H1 (cell line): ENCODE measurements around the gene VAT1L. TPM values are rescaled to one million over a fixed set of nuclear protein-coding genes. Genes with fewer than 3 reads are reported as not detected.

Experiments
- CTCF ChIA-PET: fragments of 300-600 bp; sonication (Branson Sonifier 250); formaldehyde crosslinking; loops from one replicate; lab custom pipeline; 2021; ENCODE audit not compliant: partially characterized antibody; lab: Charles Lee
- POLR2A ChIA-PET: fragments of 300-600 bp; sonication (Branson Sonifier 250); formaldehyde crosslinking; loops from one replicate; lab custom pipeline; 2021; ENCODE audit warnings: inconsistent platforms; ENCODE audit not compliant: partially characterized antibody; lab: Charles Lee
- DNase-seq, 2 experiments: peaks; one replicate each; pipeline versions ENCODE4 v3.0.0 to v3.0.0-alpha.2; 2010 to 2022; ENCODE audit warnings: low spot score in 2 of 2, low read depth in 1 of 2, mixed read lengths in 1 of 2
- FAIRE-seq: peaks from 2 replicates; lab custom pipeline; 2011; peaks lifted over from hg19 to GRCh38; lab: Jason Lieb, UNC
- H2AFZ ChIP-seq: 2 replicates; pipeline ENCODE4 v1.8.1; 2012; ENCODE audit warnings: low read length, inconsistent platforms
- H2AK5ac ChIP-seq: 2 replicates; pipeline ENCODE4 v1.6.1; 2013; ENCODE audit warnings: low read depth, low read length
- H2BK120ac ChIP-seq: replicated peaks from 2 replicates; pipeline ENCODE3; 2013; ENCODE audit warnings: low read depth, low read length, inconsistent platforms
- H2BK12ac ChIP-seq: 2 replicates; pipeline ENCODE4 v1.6.1; 2013; ENCODE audit warnings: low read depth, low read length
- H2BK15ac ChIP-seq: 2 replicates; pipeline ENCODE4 v1.6.1; 2013; ENCODE audit warnings: low read length
- H2BK20ac ChIP-seq: 2 replicates; pipeline ENCODE4 v1.6.1; 2013; ENCODE audit warnings: low read length
- H2BK5ac ChIP-seq: 2 replicates; pipeline ENCODE4 v1.6.1; 2013; ENCODE audit warnings: low read depth, low read length
- H3K14ac ChIP-seq: 2 replicates; pipeline ENCODE4 v1.6.1; 2013; ENCODE audit warnings: inconsistent platforms; ENCODE audit not compliant: insufficient read length
- H3K18ac ChIP-seq: 2 replicates; pipeline ENCODE4 v1.6.1; 2013; ENCODE audit warnings: low read length; ENCODE audit errors: extremely low read depth
- H3K23ac ChIP-seq: 2 replicates; pipeline ENCODE4 v1.6.1; 2013; ENCODE audit warnings: inconsistent platforms; ENCODE audit not compliant: insufficient read length
- H3K23me2 ChIP-seq: 2 replicates; pipeline ENCODE4 v1.6.1; 2013; ENCODE audit warnings: low read depth, low read length
- H3K27ac ChIP-seq: 2 replicates; pipeline ENCODE4 v1.6.1; 2011; ENCODE audit warnings: low read depth, low read length, inconsistent platforms
- H3K27me3 ChIP-seq, 4 experiments: replicated peaks in 1 of 4; 1 replicate in 1 of 4; 2 replicates in 3 of 4; pipeline versions ENCODE4 v1.6.1 to v1.8.1; 2011 to 2013; ENCODE audit warnings: low read length in 3 of 4, mild to moderate bottlenecking in 3 of 4, inconsistent platforms in 2 of 4, mixed read lengths in 2 of 4, moderate library complexity in 1 of 4; ENCODE audit not compliant: control insufficient read depth in 3 of 4, insufficient read depth in 3 of 4; ENCODE audit errors: extremely low read depth in 1 of 4
- H3K36me3 ChIP-seq, 4 experiments: 2 replicates each; pipeline versions ENCODE4 v1.6.1 to v1.8.1; 2011 to 2013; ENCODE audit warnings: mild to moderate bottlenecking in 4 of 4, low read length in 3 of 4, moderate library complexity in 2 of 4, control low read depth in 1 of 4, inconsistent platforms in 1 of 4; ENCODE audit not compliant: insufficient read depth in 4 of 4, control insufficient read depth in 2 of 4
- H3K4ac ChIP-seq: replicated peaks from 2 replicates; pipeline ENCODE3; 2013; ENCODE audit warnings: low read length, low read depth, mixed read lengths, inconsistent platforms; ENCODE audit not compliant: insufficient read length
- H3K4me1 ChIP-seq, 4 experiments: replicated peaks in 1 of 4; 1 replicate in 1 of 4; 2 replicates in 3 of 4; pipeline versions ENCODE4 v1.6.1 to v1.8.1; 2011 to 2013; ENCODE audit warnings: low read length in 3 of 4, inconsistent platforms in 2 of 4, mixed read lengths in 1 of 4; ENCODE audit not compliant: insufficient read depth in 4 of 4, control insufficient read depth in 3 of 4
- H3K4me2 ChIP-seq, 2 experiments: 2 replicates each; pipeline versions ENCODE4 v1.6.1 to v1.8.1; 2011 to 2013; ENCODE audit warnings: low read depth in 2 of 2, low read length in 2 of 2, control low read depth in 1 of 2, inconsistent platforms in 1 of 2, mild to moderate bottlenecking in 1 of 2; ENCODE audit not compliant: insufficient read depth in 1 of 2
- H3K4me3 ChIP-seq, 4 experiments: fragments of 200-600, 300-600 bp in 1 of 4; sonication (generic), shearing (Covaris generic), sonication (Bioruptor Twin) in 1 of 4; 2 replicates each; pipeline versions ENCODE4 v1.5.1 to v1.8.1; 2011 to 2016; ENCODE audit warnings: low read length in 4 of 4, low read depth in 3 of 4, control low read depth in 2 of 4, inconsistent platforms in 2 of 4, mild to moderate bottlenecking in 2 of 4, mixed read lengths in 1 of 4, moderate library complexity in 1 of 4; ENCODE audit not compliant: insufficient read depth in 2 of 4; ENCODE audit errors: extremely low read depth in 1 of 4
- H3K56ac ChIP-seq: replicated peaks from 2 replicates; pipeline ENCODE3; 2013; ENCODE audit warnings: low read depth, mild to moderate bottlenecking, mixed read lengths, low read length, inconsistent platforms; ENCODE audit not compliant: insufficient read length
- H3K79me1 ChIP-seq: 2 replicates; pipeline ENCODE4 v1.6.1; 2013; ENCODE audit warnings: low read depth, low read length, control low read depth
- H3K79me2 ChIP-seq, 2 experiments: 2 replicates each; pipeline versions ENCODE4 v1.6.1 to v1.8.1; 2012 to 2013; ENCODE audit warnings: low read length in 2 of 2, mild to moderate bottlenecking in 2 of 2, inconsistent platforms in 1 of 2; ENCODE audit not compliant: insufficient read depth in 2 of 2, control insufficient read depth in 1 of 2
- H3K9ac ChIP-seq, 4 experiments: replicated peaks in 1 of 4; 1 replicate in 1 of 4; 2 replicates in 3 of 4; pipeline versions ENCODE4 v1.6.1 to v1.8.1; 2011 to 2013; ENCODE audit warnings: low read depth in 3 of 4, low read length in 3 of 4, control low read depth in 2 of 4, mild to moderate bottlenecking in 2 of 4, moderate library complexity in 2 of 4, inconsistent platforms in 1 of 4; ENCODE audit errors: extremely low read depth in 1 of 4
- H3K9me3 ChIP-seq, 2 experiments: 2 replicates each; pipeline versions ENCODE4 v1.6.1 to v1.8.1; 2012 to 2013; ENCODE audit warnings: mild to moderate bottlenecking in 2 of 2, moderate library complexity in 2 of 2, control low read depth in 1 of 2, inconsistent platforms in 1 of 2, low read depth in 1 of 2, low read length in 1 of 2, mixed read lengths in 1 of 2; ENCODE audit not compliant: insufficient read depth in 2 of 2
- H4K20me1 ChIP-seq, 2 experiments: replicated peaks in 1 of 2; 2 replicates each; pipeline versions ENCODE3 to v1.8.1; 2011 to 2013; ENCODE audit warnings: inconsistent platforms in 2 of 2, low read length in 2 of 2, mild to moderate bottlenecking in 1 of 2; ENCODE audit not compliant: insufficient read depth in 2 of 2, control insufficient read depth in 1 of 2
- H4K5ac ChIP-seq: 2 replicates; pipeline ENCODE4 v1.6.1; 2013; ENCODE audit warnings: low read length, low read depth, mixed read lengths, inconsistent platforms; ENCODE audit not compliant: insufficient read length
- H4K8ac ChIP-seq: 2 replicates; pipeline ENCODE4 v1.8.0; 2013; ENCODE audit warnings: mild to moderate bottlenecking, moderate library complexity, low read length, inconsistent platforms; ENCODE audit not compliant: insufficient read depth; ENCODE audit errors: extremely low read depth
- H4K91ac ChIP-seq: replicated peaks from 2 replicates; pipeline ENCODE3; 2013; ENCODE audit warnings: low read length, mixed read lengths, inconsistent platforms; ENCODE audit not compliant: insufficient read length
- BRCA1 ChIP-seq: IDR thresholded peaks from 2 replicates; pipeline ENCODE4 v1.6.1; 2012; ENCODE audit warnings: low read depth, low read length, improper control_type of control experiment
- EGR1 ChIP-seq: IDR thresholded peaks from 2 replicates; pipeline ENCODE4 v1.6.1; 2011; ENCODE audit warnings: low read depth, low read length, borderline replicate concordance
- FOSL1 ChIP-seq: IDR thresholded peaks from 2 replicates; pipeline ENCODE4 v1.6.1; 2011; ENCODE audit warnings: mild to moderate bottlenecking, low read depth, low read length, moderate library complexity; ENCODE audit not compliant: insufficient read depth
- MAFK ChIP-seq: IDR thresholded peaks from 2 replicates; pipeline ENCODE4 v1.6.1; 2012; ENCODE audit warnings: low read depth, mild to moderate bottlenecking, improper control_type of control experiment, low read length
- NRF1 ChIP-seq: IDR thresholded peaks from 2 replicates; pipeline ENCODE4 v1.6.1; 2011; ENCODE audit warnings: mild to moderate bottlenecking, low read depth, low read length, improper control_type of control experiment
- WGBS, 2 experiments: shearing (Covaris generic) in 1 of 2; methylation state at CpG; one replicate each; pipeline versions ENCODE4 v1.1.6 to v1.1.7; 2013 to 2015; ENCODE audit warnings: low lambda C conversion rate in 2 of 2, mixed read lengths in 2 of 2, inconsistent platforms in 1 of 2, low coverage in 1 of 2, missing lambda C conversion rate in 1 of 2; ENCODE audit not compliant: insufficient replicate concordance in 2 of 2, insufficient coverage in 1 of 2, insufficient read length in 1 of 2; ENCODE audit errors: extremely low coverage in 1 of 2, missing lambda C conversion rate in 1 of 2; 5-methylcytosine and 5-hydroxymethylcytosine counted together
- polyA plus RNA-seq, 7 experiments: library from polyadenylated mRNA; depleted of rRNA in 3 of 7; stranded (reverse) in 5 of 7; unstranded in 2 of 7; fragments of >200 nt in 5 of 7; fragments of 200-250 nt in 2 of 7; gene quantifications; 1 replicate in 5 of 7; 2 replicates in 1 of 7; 4 replicates in 1 of 7; pipeline versions ENCODE4 v1.2.1 to v1.2.3, GENCODE V29; 2011 to 2013; ENCODE audit warnings: missing spikeins in 2 of 7, mixed read lengths in 2 of 7
- total RNA-seq: library from RNA; stranded (reverse); fragmentation: NEBNext Ultra II Directional; extraction: Animal tissue kit (Norgen Biotek cat#: 25700); gene quantifications from 2 replicates; pipeline ENCODE4 v1.2.1, GENCODE V29; 2021

VAT1L gene
- total and polyA plus RNA-seq, 2 of the 8 experiments (the other 6 are each of a cell fraction or from before 2014, with no cell fraction given): 46.3 to 48.2 TPM

- Histone ChIP-seq H3K4ac (no peak overlapping the region), H3K79me2 (no peaks in the 10 kb centered on the region), H4K5ac (no peak overlapping the region), H2AK5ac (no peak overlapping the region), H3K79me1 (no peaks in the 10 kb centered on the region), H3K4me2 (no peak overlapping the region), H3K56ac (no peak overlapping the region), H2BK120ac (no peak overlapping the region), H3K9ac (no peak overlapping the region), H4K20me1 (peaks cover 0 to 1% of the 10 kb centered on the region in 2 experiments), H2BK12ac (no peak overlapping the region), H3K14ac (no peak overlapping the region), H3K27me3 (no peaks in the 10 kb centered on the region), H2BK15ac (no peak overlapping the region)
- no peak for DNase-seq
- CTCF ChIA-PET: interaction anchor here (0.5 to 2.6 kb wide), 6 partner anchors 11 to 124 kb away, joined by 3 to 8 read pairs (median 3); partner anchors contain the start of gene CLEC3A
- WGBS, 2 experiments: 85% methylated on average over 4 of the region's 4 CpGs; no CpG with 5 or more reads in 1 of the 2 experiments
- TF ChIP-seq NRF1 (no peak), BRCA1 (no peak), FOSL1 (no peak), EGR1 (no peak), MAFK (no peak)
- TF ChIP-seq, all 59 proteins: peak for 0
- Histone ChIP-seq H2BK20ac (no peak overlapping the region), H3K27ac (no peak overlapping the region), H3K36me3 (no peaks in the 10 kb centered on the region), H2AFZ (no peak overlapping the region), H4K91ac (no peak overlapping the region), H3K4me3 (no peak overlapping the region), H3K18ac (no peak overlapping the region), H2BK5ac (no peak overlapping the region), H4K8ac (no peak overlapping the region), H3K23me2 (no peaks in the 10 kb centered on the region), H3K9me3 (no peaks in the 10 kb centered on the region), H3K4me1 (0 out of 7 replicates have a peak, but pooled peaks cover 0 to 6% (median 0%) of the 10 kb centered on the region in 4 experiments), H3K23ac (no peak overlapping the region)
- FAIRE-seq: no peak
- POLR2A ChIA-PET: no interaction called here
These were observed 109.7 kb downstream of the VAT1L start for GRCh38 chr16:77897831-77898605.
